ENCODE measurements around the gene ABR. TPM values are rescaled to one million over a fixed set of nuclear protein-coding genes. Genes with fewer than 3 reads are reported as not detected.
A peak's percentile ranks its signal among the peaks of the same experiment; 100 is the strongest.

Gene ABR
- total and polyA plus RNA-seq, 4 donors = 2.7 to 12.9 (median 6.8) TPM

DNA sequence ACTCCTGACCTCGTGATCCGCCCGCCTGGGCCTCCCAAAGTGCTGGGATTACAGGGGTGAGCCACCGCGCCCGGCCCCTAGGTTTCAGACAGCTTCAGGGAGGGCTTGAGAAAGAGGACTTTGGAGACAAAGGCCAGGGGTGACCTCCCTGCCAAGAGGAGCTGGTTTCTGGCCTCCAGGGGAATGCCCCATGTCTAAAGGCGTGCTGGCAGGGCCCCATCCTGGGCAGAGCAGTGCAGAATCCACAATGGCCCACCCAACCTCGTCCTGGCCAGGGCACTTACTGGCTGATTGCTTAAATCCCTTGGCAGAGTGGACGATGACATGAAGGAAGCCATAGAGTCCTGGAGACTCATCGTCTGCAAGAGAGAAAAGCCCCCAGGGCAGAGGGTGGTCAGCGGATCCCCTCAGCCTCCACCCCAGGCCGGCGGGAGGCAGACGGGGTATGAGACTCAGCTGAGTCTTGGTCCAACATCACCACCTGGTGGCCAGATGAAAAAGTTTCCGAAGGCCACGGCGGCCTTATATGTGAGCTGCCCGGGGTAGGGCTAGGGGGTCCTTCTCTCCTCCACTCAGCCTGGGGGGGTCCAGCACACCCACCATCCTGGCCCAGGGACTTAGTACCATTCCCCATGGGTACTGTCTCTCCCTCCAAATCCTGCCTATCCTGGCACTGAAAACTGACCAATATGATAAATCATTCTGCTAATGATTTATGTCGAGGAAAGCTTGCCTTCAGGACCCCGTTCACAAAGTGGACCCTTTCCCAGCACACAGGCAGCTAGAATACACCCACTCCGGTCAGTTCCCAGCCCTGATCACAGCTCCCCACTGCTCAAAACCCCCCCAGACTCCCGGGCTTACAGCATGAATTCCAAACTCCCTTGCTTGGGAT, 123.8 kb downstream of the ABR start:
- H3K27ac ChIP-seq (ENCODE audit: low read depth in 1 of 2, low read length in 2 of 2) = no peak overlapping the region
- 50% methylated on average over 22 of the region's 22 CpGs for WGBS

DNA sequence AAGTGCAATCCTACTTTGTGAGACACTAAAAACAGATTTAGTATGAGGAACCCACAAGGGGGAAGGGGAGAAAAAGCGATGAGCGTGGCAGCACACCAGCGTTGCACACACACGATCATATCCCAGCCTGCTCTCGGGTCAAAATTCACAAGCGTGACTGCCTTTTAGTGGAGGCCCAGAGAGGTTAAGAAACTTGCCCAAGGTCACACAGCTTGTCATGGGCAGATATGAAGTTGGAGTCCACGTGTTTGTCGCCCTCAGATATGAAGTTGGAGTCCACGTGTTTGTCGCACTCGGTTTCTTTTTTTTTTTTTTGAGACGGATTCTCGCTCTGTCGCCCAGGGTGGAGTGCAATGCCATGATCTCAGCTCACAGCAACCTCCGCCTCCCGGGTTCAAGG, 124.5 kb downstream of the ABR start:
- H3K36me3 ChIP-seq (ENCODE audit: control insufficient read depth in 4 of 4, insufficient read depth in 3 of 4, low read depth in 1 of 4, low read length in 3 of 4) = peaks cover 0 to 2% (median 0%) of the 10 kb centered on the region in 4 donors
- H3K9me3 ChIP-seq (ENCODE audit: control insufficient read depth in 4 of 4, low read length in 3 of 4) = no peaks in the 10 kb centered on the region
- H3K4me3 ChIP-seq (ENCODE audit: low read depth in 1 of 3, low read length in 3 of 3) = no peak overlapping the region
- no peak overlapping the region for H3K9ac ChIP-seq (ENCODE audit: low read depth in 1 of 2, low read length in 2 of 2)
- no peak overlapping the region for H3K27ac ChIP-seq (ENCODE audit: low read depth in 1 of 2, low read length in 2 of 2)
- no peaks in the 10 kb centered on the region for H3K27me3 ChIP-seq (ENCODE audit: control insufficient read depth in 4 of 4, insufficient read depth in 4 of 4, low read length in 3 of 4)
- DNase-seq (ENCODE audit: low spot score) = no peak
- 91% methylated on average over 16 of the region's 16 CpGs for WGBS
- no peaks in the 10 kb centered on the region for H3K4me1 ChIP-seq (ENCODE audit: control insufficient read depth in 4 of 4, insufficient read depth in 4 of 4, low read length in 3 of 4)
- no peak for TF ChIP-seq MAX (IDR thresholded peaks at IDR 0.05)
- no peak for TF ChIP-seq GABPA (IDR thresholded peaks at IDR 0.05 in 1 of 2, conservative IDR thresholded peaks at IDR 0.05 in 1 of 2)
- no peak for TF ChIP-seq HNF4G (IDR thresholded peaks at IDR 0.05)
- no peak for TF ChIP-seq HNF4A (conservative IDR thresholded peaks at IDR 0.05)
- TF ChIP-seq NR2F2 (IDR thresholded peaks at IDR 0.05) = no peak
- TF ChIP-seq EGR1 (IDR thresholded peaks at IDR 0.05; ENCODE audit: low read depth in 2 of 2) = no peak
- no peak for TF ChIP-seq TAF1 (conservative IDR thresholded peaks at IDR 0.05)
- TF ChIP-seq RAD21 (IDR thresholded peaks at IDR 0.05) = no peak
- TF ChIP-seq FOXA1 (IDR thresholded peaks at IDR 0.05) = no peak
- no peak for TF ChIP-seq JUND (IDR thresholded peaks at IDR 0.05)
- TF ChIP-seq SP1 (IDR thresholded peaks at IDR 0.05) = no peak
- no peak for TF ChIP-seq CTCF (IDR thresholded peaks at IDR 0.05; ENCODE audit: low read depth, low read length, missing input control)
- no peak for TF ChIP-seq YY1 (IDR thresholded peaks at IDR 0.05)
- TF ChIP-seq ZBTB33 (IDR thresholded peaks at IDR 0.05) = no peak

More for the DNA sequence above, 123.8 kb downstream of the ABR start:
- H3K27me3 ChIP-seq (ENCODE audit: control insufficient read depth in 4 of 4, insufficient read depth in 4 of 4, low read length in 3 of 4) = no peaks in the 10 kb centered on the region
- H3K4me1 ChIP-seq (ENCODE audit: control insufficient read depth in 4 of 4, insufficient read depth in 4 of 4, low read length in 3 of 4) = no peaks in the 10 kb centered on the region
- H3K9me3 ChIP-seq (ENCODE audit: control insufficient read depth in 4 of 4, low read length in 3 of 4) = no peaks in the 10 kb centered on the region
- peaks cover 0 to 2% (median 0%) of the 10 kb centered on the region in 4 donors for H3K36me3 ChIP-seq (ENCODE audit: control insufficient read depth in 4 of 4, insufficient read depth in 3 of 4, low read depth in 1 of 4, low read length in 3 of 4)
- peak; percentile 52 for TF ChIP-seq CTCF (IDR thresholded peaks at IDR 0.05; ENCODE audit: low read depth, low read length, missing input control)
- TF ChIP-seq RAD21 (IDR thresholded peaks at IDR 0.05) = peak; percentile 77 to 85
- TF ChIP-seq MAX (IDR thresholded peaks at IDR 0.05) = no peak
- H3K9ac ChIP-seq (ENCODE audit: low read depth in 1 of 2, low read length in 2 of 2) = no peak overlapping the region
- no peak overlapping the region for H3K4me3 ChIP-seq (ENCODE audit: low read depth in 1 of 3, low read length in 3 of 3)
- DNase-seq (ENCODE audit: low spot score) = peak; percentile 64

Measured in liver (tissue), 9 donors.